Measurements from ENCODE around the gene TK2. TPM values are rescaled to one million over a fixed set of nuclear protein-coding genes. Genes with fewer than 3 reads are reported as not detected.

The TK2 gene
- polyA plus RNA-seq, 1 donor: 14.9 TPM

- no peak for DNase-seq (ENCODE audit: low read depth)
These were observed 65.3 kb downstream of the TK2 start for GRCh38 chr16:66484453-66485213.

GRCh38 chr16:66483689-66484452 is 66.1 kb downstream of the TK2 start:
- DNase-seq (ENCODE audit: low read depth): no peak

GRCh38 chr16:66481943-66482390 is 68.0 kb downstream of the TK2 start:
- no peak for DNase-seq (ENCODE audit: low read depth)

- no peak for DNase-seq (ENCODE audit: low read depth)
These were observed 68.6 kb downstream of the TK2 start for GRCh38 chr16:66481081-66481942.

- DNase-seq (ENCODE audit: low read depth): no peak
These were observed 69.4 kb downstream of the TK2 start for GRCh38 chr16:66480265-66481080.

- DNase-seq (ENCODE audit: low read depth): no peak
These were observed 70.2 kb downstream of the TK2 start for GRCh38 chr16:66479661-66480264.

- DNase-seq (ENCODE audit: low read depth): no peak
These were observed 71.0 kb downstream of the TK2 start for GRCh38 chr16:66478733-66479511.

- DNase-seq (ENCODE audit: low read depth): no peak
These were observed 72.8 kb downstream of the TK2 start for GRCh38 chr16:66477028-66477515.

GRCh38 chr16:66476328-66477027 is 73.4 kb downstream of the TK2 start:
- DNase-seq (ENCODE audit: low read depth): no peak

- DNase-seq (ENCODE audit: low read depth): no peak
These were observed 74.7 kb downstream of the TK2 start for GRCh38 chr16:66475232-66475631.

GRCh38 chr16:66474750-66475199 is 75.1 kb downstream of the TK2 start:
- DNase-seq (ENCODE audit: low read depth): no peak

- DNase-seq (ENCODE audit: low read depth): no peak
These were observed 76.0 kb downstream of the TK2 start for GRCh38 chr16:66473654-66474519.

GRCh38 chr16:66473051-66473571 is 76.8 kb downstream of the TK2 start:
- DNase-seq (ENCODE audit: low read depth): no peak

- no peak for DNase-seq (ENCODE audit: low read depth)
These were observed 78.1 kb downstream of the TK2 start for GRCh38 chr16:66471716-66472393.

GRCh38 chr16:66471264-66471663 is 78.7 kb downstream of the TK2 start:
- DNase-seq (ENCODE audit: low read depth): no peak

GRCh38 chr16:66470556-66470955 is 79.4 kb downstream of the TK2 start:
- no peak for DNase-seq (ENCODE audit: low read depth)

GRCh38 chr16:66469947-66470546 is 79.9 kb downstream of the TK2 start:
- no peak for DNase-seq (ENCODE audit: low read depth)
